ENCODE results near the gene CCDC40.
A peak's percentile ranks its signal among the peaks of the same experiment; 100 is the strongest.

The CCDC40 gene

GRCh38 chr17:80005360-80006338 is 30.8 kb upstream of the CCDC40 start:
- H3K27ac ChIP-seq = no peak overlapping the region
- TF ChIP-seq, protein P1, sequence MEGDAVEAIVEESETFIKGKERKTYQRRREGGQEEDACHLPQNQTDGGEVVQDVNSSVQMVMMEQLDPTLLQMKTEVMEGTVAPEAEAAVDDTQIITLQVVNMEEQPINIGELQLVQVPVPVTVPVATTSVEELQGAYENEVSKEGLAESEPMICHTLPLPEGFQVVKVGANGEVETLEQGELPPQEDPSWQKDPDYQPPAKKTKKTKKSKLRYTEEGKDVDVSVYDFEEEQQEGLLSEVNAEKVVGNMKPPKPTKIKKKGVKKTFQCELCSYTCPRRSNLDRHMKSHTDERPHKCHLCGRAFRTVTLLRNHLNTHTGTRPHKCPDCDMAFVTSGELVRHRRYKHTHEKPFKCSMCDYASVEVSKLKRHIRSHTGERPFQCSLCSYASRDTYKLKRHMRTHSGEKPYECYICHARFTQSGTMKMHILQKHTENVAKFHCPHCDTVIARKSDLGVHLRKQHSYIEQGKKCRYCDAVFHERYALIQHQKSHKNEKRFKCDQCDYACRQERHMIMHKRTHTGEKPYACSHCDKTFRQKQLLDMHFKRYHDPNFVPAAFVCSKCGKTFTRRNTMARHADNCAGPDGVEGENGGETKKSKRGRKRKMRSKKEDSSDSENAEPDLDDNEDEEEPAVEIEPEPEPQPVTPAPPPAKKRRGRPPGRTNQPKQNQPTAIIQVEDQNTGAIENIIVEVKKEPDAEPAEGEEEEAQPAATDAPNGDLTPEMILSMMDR (conservative IDR thresholded peaks at IDR 0.05; ENCODE audit: low read depth) = peak; percentile 97
- POLR2A ChIA-PET (ENCODE audit: low non-redundant PET) = no interaction called here
- peak; percentile 82 for DNase-seq (ENCODE audit: low spot score)
- CTCF ChIA-PET = interaction anchor here (0.5 to 3.4 kb wide), 21 partner anchors 9 to 720 kb away, joined by 3 to 14 read pairs (median 4); no protein-coding TSS in a partner anchor

DNA sequence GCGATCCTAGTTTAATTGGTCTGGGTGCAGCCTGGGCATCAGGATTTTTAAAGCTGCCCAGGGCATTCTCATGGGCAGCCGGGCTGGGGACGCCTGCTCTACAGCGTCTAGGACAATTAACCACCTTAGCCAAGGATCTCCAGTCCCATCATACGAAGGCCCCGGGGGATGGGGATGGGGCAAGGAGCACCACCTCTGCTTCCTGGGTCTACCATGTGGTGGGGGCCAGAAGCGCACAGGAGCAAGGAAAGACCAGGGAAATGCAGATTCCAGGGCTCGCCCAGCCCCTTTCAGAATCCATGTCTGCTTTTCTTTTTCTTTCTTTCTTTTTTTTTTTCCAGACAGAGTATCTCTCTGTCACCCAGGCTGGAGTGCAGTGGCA is 30.1 kb upstream of the CCDC40 start:
- DNase-seq (ENCODE audit: low spot score) = no peak
- TF ChIP-seq, protein P1 (conservative IDR thresholded peaks at IDR 0.05; ENCODE audit: low read depth) = no peak
- POLR2A ChIA-PET (ENCODE audit: low non-redundant PET) = no interaction called here
- no peak overlapping the region for H3K27ac ChIP-seq
- CTCF ChIA-PET = interaction anchor here (0.6 to 3.4 kb wide), 9 partner anchors 10 to 664 kb away, joined by 3 to 14 read pairs (median 4); no protein-coding TSS in a partner anchor

DNA sequence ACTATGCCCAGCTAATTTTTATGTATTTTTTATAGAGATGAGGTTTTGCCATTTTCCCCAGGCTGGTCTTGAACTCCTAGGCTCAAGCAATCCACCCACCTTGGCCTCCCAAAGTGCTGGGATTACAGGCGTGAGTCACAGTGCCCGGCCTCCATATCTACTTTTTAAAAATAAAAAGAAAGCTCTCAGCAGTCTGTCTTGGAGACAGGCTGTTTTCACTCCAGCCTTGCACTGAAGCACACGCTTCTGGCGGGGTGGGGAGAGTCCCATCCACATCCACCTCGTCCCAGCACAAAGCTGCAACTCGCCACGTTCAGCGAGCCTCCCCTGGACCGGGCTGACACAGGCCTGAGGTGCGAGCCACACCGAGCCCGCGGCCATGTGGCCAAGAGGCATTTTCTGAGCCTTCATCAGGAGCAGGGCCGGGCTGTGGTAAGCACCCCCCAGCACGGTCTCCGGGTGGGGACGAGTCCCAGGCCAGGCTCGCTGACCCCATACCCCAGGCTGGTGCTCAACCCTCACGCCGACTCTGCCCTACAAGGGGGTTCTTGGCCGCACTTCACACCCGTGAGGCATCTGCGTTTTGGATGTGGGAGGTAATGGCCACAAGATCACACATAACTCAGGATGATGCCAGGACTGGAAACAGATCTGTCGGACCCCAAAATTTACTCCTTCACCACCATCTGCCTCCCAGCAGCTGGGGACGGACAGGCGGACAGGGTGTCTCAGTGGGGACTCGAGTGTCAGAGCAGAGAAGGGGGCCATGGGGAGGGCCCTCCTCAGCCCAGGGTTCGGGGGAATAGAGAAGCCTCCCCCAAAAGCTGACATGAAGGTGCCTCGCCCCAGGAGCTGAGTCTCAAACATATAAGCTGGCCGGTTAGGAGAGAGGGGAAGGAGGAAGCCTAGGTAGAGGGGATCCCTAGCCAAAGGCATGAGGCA is 29.4 kb upstream of the CCDC40 start:
- POLR2A ChIA-PET (ENCODE audit: low non-redundant PET) = no interaction called here

GRCh38 chr17:80007939-80008338 is 28.5 kb upstream of the CCDC40 start:
- TF ChIP-seq, protein P1 (conservative IDR thresholded peaks at IDR 0.05; ENCODE audit: low read depth) = no peak
- CTCF ChIA-PET = interaction anchor here (0.6 to 3.4 kb wide), 14 partner anchors 10 to 717 kb away, joined by 3 to 14 read pairs (median 4); no protein-coding TSS in a partner anchor
- H3K27ac ChIP-seq = no peak overlapping the region
- POLR2A ChIA-PET (ENCODE audit: low non-redundant PET) = no interaction called here
- DNase-seq (ENCODE audit: low spot score) = no peak

More for the DNA sequence above, 29.4 kb upstream of the CCDC40 start:
- no peak overlapping the region for H3K27ac ChIP-seq
- CTCF ChIA-PET = interaction anchor here (0.6 to 3.4 kb wide), 14 partner anchors 10 to 1560 kb away, joined by 3 to 14 read pairs (median 4); no protein-coding TSS in a partner anchor
- TF ChIP-seq, protein P1 (conservative IDR thresholded peaks at IDR 0.05; ENCODE audit: low read depth) = no peak
- DNase-seq (ENCODE audit: low spot score) = no peak

- POLR2A ChIA-PET (ENCODE audit: low non-redundant PET) = no interaction called here
Measured at GRCh38 chr17:80008383-80008840, 28.0 kb upstream of the CCDC40 start.

More at GRCh38 chr17:80008383-80008840, 28.0 kb upstream of the CCDC40 start:
- H3K27ac ChIP-seq = no peak overlapping the region; the same call in 1 of the 2 replicates
- TF ChIP-seq, protein P1 (conservative IDR thresholded peaks at IDR 0.05; ENCODE audit: low read depth) = peak; percentile 97
- CTCF ChIA-PET = interaction anchor here (0.5 to 3.4 kb wide), 19 partner anchors 9 to 1951 kb away, joined by 3 to 14 read pairs (median 3); no protein-coding TSS in a partner anchor
- peak; percentile 70 for DNase-seq (ENCODE audit: low spot score)

Measured in RWPE1 (cell line).